ENCODE results near the gene KDM5B. TPM values are rescaled to one million over a fixed set of nuclear protein-coding genes. Genes with fewer than 3 reads are reported as not detected.

KDM5B gene
- total RNA-seq, 1 experiment from 2014 or later, result 44.6 TPM

DNA sequence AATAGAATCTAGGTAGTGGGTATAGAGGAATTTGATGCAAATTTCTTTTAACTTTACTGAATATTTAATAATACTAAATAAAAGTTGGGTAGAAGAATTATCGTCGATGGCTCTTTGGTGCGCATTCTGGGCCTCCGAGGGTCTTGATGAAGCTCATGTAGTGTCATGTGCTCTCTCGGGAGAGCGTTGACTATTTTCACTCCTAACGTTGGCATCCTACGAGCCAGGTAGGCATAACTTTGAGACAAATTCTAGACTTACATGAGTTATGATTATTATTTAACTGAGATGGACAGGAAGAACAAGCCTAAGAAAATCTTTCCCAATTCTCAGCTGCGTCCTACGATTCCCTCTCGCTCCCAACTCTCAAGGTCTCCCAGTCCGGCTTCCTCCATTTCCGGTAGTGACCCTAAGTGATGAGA, 2.0 kb upstream of the KDM5B start:
- Histone ChIP-seq H3K4me1 (ENCODE audit: control insufficient read depth in 1 of 2, insufficient read depth in 2 of 2, low read length in 2 of 2) (peaks cover 22 to 54% of the 10 kb centered on the region in 2 experiments), H3K27me3 (ENCODE audit: insufficient read depth, low read length) (no peaks in the 10 kb centered on the region), H3K9me3 (ENCODE audit: control insufficient read depth in 1 of 2, insufficient read depth in 1 of 2, low read depth in 1 of 2, low read length in 2 of 2) (no peaks in the 10 kb centered on the region), H3K9me2 (ENCODE audit: insufficient read depth) (no peaks in the 10 kb centered on the region), H4K20me1 (ENCODE audit: insufficient read depth) (no peaks in the 10 kb centered on the region), H2AFZ (ENCODE audit: low read depth, low read length, poor library complexity, severe bottlenecking) (peak overlapping the region; percentile 14), H3K79me2 (ENCODE audit: insufficient read depth, low read length) (peaks cover 14% of the 10 kb centered on the region), H3K27ac (ENCODE audit: low read depth, low read length) (no peak overlapping the region), H3K4me2 (ENCODE audit: low read length) (peak overlapping the region; percentile 81), H3K9ac (ENCODE audit: low read length) (no peak overlapping the region), H3K36me3 (ENCODE audit: control insufficient read depth in 1 of 2, insufficient read depth in 2 of 2, low read length in 2 of 2) (no peaks in the 10 kb centered on the region), H3K4me3 (replicated peaks in 1 of 2; ENCODE audit: low read depth in 1 of 2, low read length in 2 of 2) (peak overlapping the region; percentile 51 to 57)
- POLR2A ChIA-PET, result interaction anchor here (0.8 kb wide), 1 partner anchor 10 kb away, joined by 4 read pairs; no protein-coding TSS in a partner anchor
- BruUV-seq (replicated peaks), result no TSS peak
- RAD21 ChIA-PET (ENCODE audit: low non-redundant PET in 1 of 2, low total read pairs in 2 of 2, uncharacterized antibody in 2 of 2, unreplicated experiment in 2 of 2), result no interaction called here
- no peak for DNase-seq (ENCODE audit: low read depth, low spot score)
- intact Hi-C loops (cut with micrococcal nuclease), result loop anchor here (2.0 to 5.0 kb wide), 2 partner anchors 42 to 79 kb away; partner anchors contain the start of gene RABIF
- TF ChIP-seq CEBPB (IDR thresholded peaks at IDR 0.05; ENCODE audit: low read depth), result no peak
- no peak for TF ChIP-seq CBX3 (IDR thresholded peaks at IDR 0.05; ENCODE audit: low read depth)
- TF ChIP-seq, protein P1, sequence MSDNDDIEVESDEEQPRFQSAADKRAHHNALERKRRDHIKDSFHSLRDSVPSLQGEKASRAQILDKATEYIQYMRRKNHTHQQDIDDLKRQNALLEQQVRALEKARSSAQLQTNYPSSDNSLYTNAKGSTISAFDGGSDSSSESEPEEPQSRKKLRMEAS (IDR thresholded peaks at IDR 0.05), result no peak
- TF ChIP-seq, protein P2, sequence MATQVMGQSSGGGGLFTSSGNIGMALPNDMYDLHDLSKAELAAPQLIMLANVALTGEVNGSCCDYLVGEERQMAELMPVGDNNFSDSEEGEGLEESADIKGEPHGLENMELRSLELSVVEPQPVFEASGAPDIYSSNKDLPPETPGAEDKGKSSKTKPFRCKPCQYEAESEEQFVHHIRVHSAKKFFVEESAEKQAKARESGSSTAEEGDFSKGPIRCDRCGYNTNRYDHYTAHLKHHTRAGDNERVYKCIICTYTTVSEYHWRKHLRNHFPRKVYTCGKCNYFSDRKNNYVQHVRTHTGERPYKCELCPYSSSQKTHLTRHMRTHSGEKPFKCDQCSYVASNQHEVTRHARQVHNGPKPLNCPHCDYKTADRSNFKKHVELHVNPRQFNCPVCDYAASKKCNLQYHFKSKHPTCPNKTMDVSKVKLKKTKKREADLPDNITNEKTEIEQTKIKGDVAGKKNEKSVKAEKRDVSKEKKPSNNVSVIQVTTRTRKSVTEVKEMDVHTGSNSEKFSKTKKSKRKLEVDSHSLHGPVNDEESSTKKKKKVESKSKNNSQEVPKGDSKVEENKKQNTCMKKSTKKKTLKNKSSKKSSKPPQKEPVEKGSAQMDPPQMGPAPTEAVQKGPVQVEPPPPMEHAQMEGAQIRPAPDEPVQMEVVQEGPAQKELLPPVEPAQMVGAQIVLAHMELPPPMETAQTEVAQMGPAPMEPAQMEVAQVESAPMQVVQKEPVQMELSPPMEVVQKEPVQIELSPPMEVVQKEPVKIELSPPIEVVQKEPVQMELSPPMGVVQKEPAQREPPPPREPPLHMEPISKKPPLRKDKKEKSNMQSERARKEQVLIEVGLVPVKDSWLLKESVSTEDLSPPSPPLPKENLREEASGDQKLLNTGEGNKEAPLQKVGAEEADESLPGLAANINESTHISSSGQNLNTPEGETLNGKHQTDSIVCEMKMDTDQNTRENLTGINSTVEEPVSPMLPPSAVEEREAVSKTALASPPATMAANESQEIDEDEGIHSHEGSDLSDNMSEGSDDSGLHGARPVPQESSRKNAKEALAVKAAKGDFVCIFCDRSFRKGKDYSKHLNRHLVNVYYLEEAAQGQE (IDR thresholded peaks at IDR 0.05; ENCODE audit: low read depth), result no peak
- TF ChIP-seq ZBTB33 (IDR thresholded peaks at IDR 0.05; ENCODE audit: extremely low read depth, insufficient replicate concordance, low read length), result no peak
- TF ChIP-seq EZH2phosphoT487 (IDR thresholded peaks at IDR 0.05; ENCODE audit: borderline replicate concordance), result no peak
- ATAC-seq, result no peak
- CTCF ChIA-PET, result interaction anchor here (1.1 kb wide), 1 partner anchor 21 kb away, joined by 3 read pairs; no protein-coding TSS in a partner anchor

Data from HCT116 (cell line).